HG02642 (cell line): Measurements from ENCODE around the gene HPS1.

Source experiments
- ATAC-seq: cut with Tn5 transposase; IDR thresholded peaks from one replicate; pipeline ENCODE4 v1.9.1; 2021; ENCODE audit warnings: mild to moderate bottlenecking; ENCODE audit not compliant: unreplicated experiment, poor library complexity

The HPS1 gene

GRCh38 chr10:98465866-98466265 lies 19.1 kb upstream of the HPS1 start:
- ATAC-seq, result no peak

GRCh38 chr10:98463976-98464754 lies 17.4 kb upstream of the HPS1 start:
- no peak for ATAC-seq

GRCh38 chr10:98463016-98463415 lies 16.3 kb upstream of the HPS1 start:
- no peak for ATAC-seq

GRCh38 chr10:98461500-98461842 lies 14.7 kb upstream of the HPS1 start:
- no peak for ATAC-seq

GRCh38 chr10:98460837-98461499 lies 14.2 kb upstream of the HPS1 start:
- ATAC-seq, result no peak

- no peak for ATAC-seq
These were observed 12.4 kb upstream of the HPS1 start for GRCh38 chr10:98458809-98459784.

- no peak for ATAC-seq
These were observed 11.0 kb upstream of the HPS1 start for GRCh38 chr10:98457721-98458120.

GRCh38 chr10:98456686-98457482 lies 10.1 kb upstream of the HPS1 start:
- no peak for ATAC-seq

- ATAC-seq, result no peak
These were observed 9.4 kb upstream of the HPS1 start for GRCh38 chr10:98456043-98456570.

- ATAC-seq, result no peak
These were observed 7.0 kb upstream of the HPS1 start for GRCh38 chr10:98453729-98454128.

- ATAC-seq, result no peak
These were observed 3.9 kb upstream of the HPS1 start for GRCh38 chr10:98450618-98451017.

GRCh38 chr10:98449287-98449686 lies 2.6 kb upstream of the HPS1 start:
- no peak for ATAC-seq

- ATAC-seq, result peak; percentile 24
These were observed 529 bp downstream of the HPS1 start for GRCh38 chr10:98446151-98446660.

GRCh38 chr10:98445200-98445812 lies 1.4 kb downstream of the HPS1 start:
- no peak for ATAC-seq

- ATAC-seq, result no peak
These were observed 2.3 kb downstream of the HPS1 start for GRCh38 chr10:98444314-98445006.

GRCh38 chr10:98438715-98439114 lies 8.0 kb downstream of the HPS1 start:
- no peak for ATAC-seq

- ATAC-seq, result no peak
These were observed 10.0 kb downstream of the HPS1 start for GRCh38 chr10:98436704-98437103.

- no peak for ATAC-seq
These were observed 11.6 kb downstream of the HPS1 start for GRCh38 chr10:98435178-98435577.
